Esophagus muscularis mucosa (tissue), 2 donors: ENCODE data around the gene STOML1.

Source experiments
- EP300 ChIP-seq: sonication (generic); formaldehyde crosslinking; IDR thresholded peaks from one replicate; pipeline ENCODE4 v1.6.1; 2017; ENCODE audit warnings: antibody characterized with exemption
- POLR2A ChIP-seq: fragments of 450-650 bp; IDR thresholded peaks from one replicate; pipeline ENCODE4 v1.6.1; 2017; ENCODE audit warnings: antibody characterized with exemption, moderate library complexity, mild to moderate bottlenecking, low read depth

GRCh38 chr15:73994912-73995622 is 3.0 kb upstream of the STOML1 start:
- TF ChIP-seq POLR2A (no peak), EP300 (no peak)
